ENCODE results near the gene CYP27C1. TPM values are rescaled to one million over a fixed set of nuclear protein-coding genes. Genes with fewer than 3 reads are reported as not detected.

The CYP27C1 gene
- total RNA-seq, 2 donors from 2014 or later = 0.19 TPM; not detected in 1

DNA sequence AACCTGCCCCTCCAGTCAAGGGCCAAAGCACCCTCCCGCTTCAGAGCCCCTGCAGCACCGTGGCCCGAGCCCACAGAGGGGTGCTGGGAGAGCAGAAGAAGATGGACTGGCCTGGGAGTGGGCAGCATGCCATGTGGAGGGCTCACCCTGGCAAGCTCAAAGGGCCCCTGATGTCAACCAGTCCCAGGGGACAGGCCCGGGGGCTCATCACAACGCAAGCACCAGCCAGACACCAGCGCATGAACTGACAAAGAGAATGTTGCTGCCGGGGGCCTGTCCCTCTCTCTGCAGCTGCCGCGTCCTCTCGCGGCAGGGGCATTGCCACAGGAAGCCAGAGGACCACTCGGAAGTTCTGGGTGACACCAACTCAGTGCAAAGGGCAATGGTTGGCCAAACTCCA lies 82.9 kb downstream of the CYP27C1 start:
- H3K9ac ChIP-seq (ENCODE audit: low read depth in 2 of 2, low read length in 2 of 2) = no peak overlapping the region
- no peaks in the 10 kb centered on the region for H3K27me3 ChIP-seq
- intact Hi-C loops (cut with DNase I) = no loop called here
- H3K27ac ChIP-seq = no peak overlapping the region
- no peaks in the 10 kb centered on the region for H3K36me3 ChIP-seq
- no peaks in the 10 kb centered on the region for H3K4me1 ChIP-seq
- no peak for DNase-seq
- no peak overlapping the region for H3K4me3 ChIP-seq
- H3K9me3 ChIP-seq = no peaks in the 10 kb centered on the region
- TF ChIP-seq CTCF (IDR thresholded peaks at IDR 0.05) = no peak

- intact Hi-C loops (cut with DNase I) = no loop called here
- H3K27me3 ChIP-seq = no peaks in the 10 kb centered on the region
- no peaks in the 10 kb centered on the region for H3K36me3 ChIP-seq
- no peak overlapping the region for H3K27ac ChIP-seq
- no peak for TF ChIP-seq CTCF (IDR thresholded peaks at IDR 0.05)
- H3K9ac ChIP-seq (ENCODE audit: low read depth in 2 of 2, low read length in 2 of 2) = no peak overlapping the region
- no peak for DNase-seq
- no peaks in the 10 kb centered on the region for H3K9me3 ChIP-seq
- H3K4me1 ChIP-seq = no peaks in the 10 kb centered on the region
- H3K4me3 ChIP-seq = no peak overlapping the region
Observed at GRCh38 chr2:127134833-127135830, 85.0 kb downstream of the CYP27C1 start.

GRCh38 chr2:127134235-127134634 lies 85.9 kb downstream of the CYP27C1 start:
- Histone ChIP-seq H3K27me3 (no peaks in the 10 kb centered on the region), H3K27ac (no peak overlapping the region), H3K4me1 (no peaks in the 10 kb centered on the region), H3K4me3 (no peak overlapping the region), H3K9ac (ENCODE audit: low read depth in 2 of 2, low read length in 2 of 2) (no peak overlapping the region), H3K9me3 (no peaks in the 10 kb centered on the region), H3K36me3 (no peaks in the 10 kb centered on the region)
- intact Hi-C loops (cut with DNase I) = no loop called here
- no peak for TF ChIP-seq CTCF (IDR thresholded peaks at IDR 0.05)
- DNase-seq = no peak

Other genes starting within 250 kb of the CYP27C1 start
- 10 to 100 TPM; 38.5 to 60.8 TPM for gene BIN1, start 113.1 kb downstream of the CYP27C1 start, total RNA-seq
- gene ERCC3, start 73.8 kb upstream of the CYP27C1 start, total RNA-seq = 10 to 100 TPM; 27.8 to 32.5 TPM
- 10 to 100 TPM; 53.8 to 76.0 TPM for gene MAP3K2, start 167.7 kb upstream of the CYP27C1 start, total RNA-seq
- 1 to 10 TPM in 1 of 2 donors, under 1 TPM in 1; 0.96 to 3.4 TPM for gene PROC, start 198.1 kb upstream of the CYP27C1 start, total RNA-seq

Measured in colonic mucosa (tissue), 4 donors.